GM19463 (cell line): ENCODE results near the gene YWHAE.
"Not testable (repeated sequence)": the region's sequence is repeated elsewhere in the genome, so short reads cannot be mapped to it uniquely, and the experiment has no call there.

Source experiments
- ATAC-seq: cut with Tn5 transposase; IDR thresholded peaks from one replicate; pipeline ENCODE4 v1.9.1; 2021; ENCODE audit warnings: mild to moderate bottlenecking, moderate library complexity; ENCODE audit not compliant: unreplicated experiment

Gene YWHAE

GRCh38 chr17:1340371-1340770 is 59.7 kb downstream of the YWHAE start:
- ATAC-seq: no peak

- no peak for ATAC-seq
Observed at GRCh38 chr17:1331708-1332107, 68.3 kb downstream of the YWHAE start.

- no peak for ATAC-seq
Observed at GRCh38 chr17:1329745-1330343, 70.2 kb downstream of the YWHAE start.

DNA sequence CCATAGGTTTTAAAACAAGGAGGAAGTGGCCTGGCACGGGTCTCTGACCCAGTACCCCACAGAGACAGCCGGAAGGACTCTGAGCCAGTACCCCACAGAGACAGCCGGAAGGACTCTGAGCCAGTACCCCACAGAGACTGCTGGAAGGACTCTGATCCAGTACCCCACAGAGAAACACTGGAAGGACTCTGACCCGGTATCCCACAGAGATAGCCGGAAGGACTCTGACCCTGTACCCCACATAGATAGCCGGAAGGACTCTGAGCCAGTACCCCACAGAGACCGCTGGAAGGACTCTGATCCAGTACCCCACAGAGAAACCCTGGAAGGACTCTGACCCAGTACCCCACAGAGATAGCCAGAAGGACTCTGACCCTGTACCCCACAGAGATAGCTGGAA is 71.6 kb downstream of the YWHAE start:
- no peak for ATAC-seq

DNA sequence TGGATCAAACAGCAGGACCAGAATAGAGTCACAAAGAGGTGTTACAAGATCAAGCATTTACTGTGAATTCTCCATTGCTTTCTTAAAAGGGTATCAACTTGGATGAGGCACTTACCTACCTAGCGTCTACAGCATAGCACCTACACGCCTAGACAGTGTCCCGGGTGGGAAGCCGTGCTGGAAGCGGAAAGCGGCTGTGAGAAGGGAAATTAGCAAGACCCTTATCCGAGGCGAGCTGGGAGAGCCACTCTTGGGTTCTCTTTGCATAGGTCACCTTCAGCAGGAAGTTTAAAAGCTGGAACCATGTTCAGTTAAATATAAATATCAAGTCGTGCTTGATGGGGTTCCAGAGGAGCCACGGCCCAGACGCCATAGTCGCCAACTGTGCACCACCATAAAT is 74.3 kb downstream of the YWHAE start:
- ATAC-seq: no peak

DNA sequence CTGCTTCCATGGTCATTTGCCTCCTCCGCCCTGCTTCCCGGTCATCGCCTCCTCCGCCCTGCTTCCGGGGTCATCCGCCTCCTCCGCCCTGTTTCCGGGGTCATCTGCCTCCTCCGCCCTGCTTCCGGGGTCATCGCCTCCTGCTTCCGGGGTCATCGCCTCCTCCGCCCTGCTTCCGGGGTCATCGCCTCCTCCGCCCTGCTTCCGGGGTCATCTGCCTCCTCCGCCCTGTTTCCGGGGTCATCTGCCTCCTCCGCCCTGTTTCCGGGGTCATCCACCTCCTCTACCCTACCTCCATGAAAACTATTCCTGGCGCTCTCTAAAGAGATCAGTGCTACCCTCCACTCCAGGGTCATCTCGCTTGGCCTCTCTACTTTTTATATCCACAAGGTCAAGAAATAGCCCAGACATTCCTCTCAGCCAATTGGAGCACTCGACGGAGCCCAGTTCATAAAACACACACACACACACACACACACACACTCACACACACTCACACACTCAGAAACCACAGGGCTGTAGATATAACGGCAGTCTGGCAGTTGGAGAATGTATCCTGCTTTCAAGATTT is 75.7 kb downstream of the YWHAE start:
- no peak for ATAC-seq

- ATAC-seq: no peak
Observed at GRCh38 chr17:1323336-1323735, 76.7 kb downstream of the YWHAE start.

GRCh38 chr17:1322480-1322879 is 77.5 kb downstream of the YWHAE start:
- ATAC-seq: no peak

GRCh38 chr17:1322014-1322428 is 78.0 kb downstream of the YWHAE start:
- no peak for ATAC-seq

- ATAC-seq: no peak
Observed at GRCh38 chr17:1315891-1316403, 84.1 kb downstream of the YWHAE start.

GRCh38 chr17:1315409-1315808 is 84.6 kb downstream of the YWHAE start:
- ATAC-seq: no peak

GRCh38 chr17:1313270-1314005 is 86.6 kb downstream of the YWHAE start:
- ATAC-seq: no peak

- no peak for ATAC-seq
Observed at GRCh38 chr17:1312261-1312870, 87.7 kb downstream of the YWHAE start.

GRCh38 chr17:1307829-1308228 is 92.2 kb downstream of the YWHAE start:
- not testable (repeated sequence) for ATAC-seq

GRCh38 chr17:1304962-1305563 is 95.0 kb downstream of the YWHAE start:
- no peak for ATAC-seq

DNA sequence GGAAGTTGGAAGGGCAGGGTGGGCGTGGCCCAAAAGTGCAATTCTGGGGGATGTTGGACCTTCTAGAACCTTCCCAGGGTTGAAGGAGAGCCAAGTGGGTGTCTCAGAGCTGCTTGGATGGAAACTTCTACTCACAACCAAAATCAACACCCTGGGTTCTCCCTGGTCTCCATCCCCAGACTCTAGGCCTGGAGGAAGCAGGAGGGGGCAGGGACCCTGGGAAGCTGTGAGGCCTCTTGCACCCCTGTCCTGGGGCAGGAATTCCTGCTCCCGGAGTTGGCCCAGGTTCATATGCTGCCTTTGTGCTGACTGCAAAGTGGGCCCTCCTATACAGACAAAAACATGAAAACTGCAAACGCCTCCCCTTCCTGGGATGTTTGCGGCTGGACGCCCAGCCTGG is 95.5 kb downstream of the YWHAE start:
- no peak for ATAC-seq

GRCh38 chr17:1302761-1303160 is 97.3 kb downstream of the YWHAE start:
- ATAC-seq: no peak

DNA sequence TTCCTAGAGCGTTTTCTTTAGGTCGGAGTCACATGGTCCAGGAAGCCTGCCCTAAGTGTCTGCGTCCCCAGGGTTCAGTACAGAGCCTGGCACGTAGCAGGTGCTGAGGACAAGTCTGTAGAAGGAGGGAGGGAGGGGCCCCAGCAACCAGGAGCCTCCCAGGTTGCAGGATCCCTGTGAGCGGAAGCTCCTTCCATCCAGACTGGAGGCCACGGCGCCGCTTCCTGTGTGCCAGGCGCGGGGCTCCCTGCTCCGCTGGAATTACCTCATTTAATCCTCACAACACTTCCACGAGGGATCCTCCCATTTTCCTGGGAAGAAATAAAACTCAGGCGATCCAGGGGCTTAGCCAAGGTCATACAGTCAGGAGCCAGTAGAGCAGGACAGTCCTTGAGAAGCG is 98.5 kb downstream of the YWHAE start:
- ATAC-seq: no peak

- no peak for ATAC-seq
Observed at GRCh38 chr17:1300371-1300905, 99.6 kb downstream of the YWHAE start.

DNA sequence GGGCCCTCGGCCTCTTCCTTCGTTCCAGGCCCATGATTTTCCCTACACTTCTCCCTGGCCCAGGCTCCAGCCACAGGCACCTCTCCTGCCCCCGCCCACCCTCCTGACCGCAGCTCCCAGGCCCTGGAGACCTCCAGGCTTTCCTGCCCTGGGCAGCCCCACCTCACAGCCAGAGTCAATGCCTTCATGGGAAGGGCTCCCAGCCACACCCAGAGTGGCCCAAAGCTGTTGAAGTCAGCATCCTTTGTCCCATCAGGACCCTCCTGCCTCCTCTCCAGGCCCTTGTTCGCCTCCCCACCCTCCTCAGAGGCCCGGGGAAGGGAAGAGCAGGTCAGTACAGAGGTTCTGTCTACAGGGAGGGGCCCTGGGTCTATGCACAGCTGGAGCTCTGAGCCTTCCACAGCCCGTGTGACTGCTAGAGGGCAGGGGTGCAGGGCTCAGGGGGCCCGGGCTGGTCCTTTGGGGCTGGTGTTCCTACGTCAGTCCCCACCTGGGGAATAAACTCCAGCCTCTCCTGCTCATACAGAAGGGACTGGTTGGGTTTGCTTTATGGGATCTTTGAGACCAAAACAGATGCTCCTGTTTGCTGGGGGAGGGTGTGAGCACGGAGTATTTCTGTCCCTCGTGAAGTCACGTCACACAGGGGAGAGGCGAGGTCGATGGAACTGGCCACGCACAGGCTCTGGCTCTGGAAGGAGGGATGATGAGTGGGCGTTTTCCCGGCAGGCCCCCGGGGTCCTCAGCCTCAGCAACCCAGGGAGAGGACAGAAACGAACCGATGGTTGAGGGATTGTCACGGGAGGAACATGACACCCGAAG is 100.3 kb downstream of the YWHAE start:
- ATAC-seq: no peak
